H9 (cell line): ENCODE results near the gene CCR7. TPM values are rescaled to one million over a fixed set of nuclear protein-coding genes. Genes with fewer than 3 reads are reported as not detected.

Experiments used
- DNase-seq: peaks from one replicate; pipeline ENCODE4 v3.0.0-alpha.2; 2017
- H2AFZ ChIP-seq: one replicate; pipeline ENCODE4 v1.6.1; 2013; ENCODE audit warnings: mild to moderate bottlenecking, low read length, control low read depth, moderate library complexity
- H2AK5ac ChIP-seq: 2 replicates; pipeline ENCODE4 v1.6.1; 2013; ENCODE audit warnings: low read length, control low read depth, mixed read lengths; ENCODE audit not compliant: insufficient read length
- H2BK120ac ChIP-seq: one replicate; pipeline ENCODE4 v1.6.1; 2013; ENCODE audit warnings: low read depth, mild to moderate bottlenecking, low read length, control low read depth, inconsistent platforms; ENCODE audit not compliant: poor library complexity, severe bottlenecking
- H2BK12ac ChIP-seq: 2 replicates; pipeline ENCODE4 v1.6.1; 2013; ENCODE audit warnings: low read length, control low read depth, mixed read lengths, low read depth; ENCODE audit not compliant: insufficient read length
- H2BK15ac ChIP-seq: 2 replicates; pipeline ENCODE4 v1.6.1; 2013; ENCODE audit warnings: low read depth, low read length, control low read depth
- H2BK20ac ChIP-seq: one replicate; pipeline ENCODE4 v1.6.1; 2013; ENCODE audit warnings: low read depth, mild to moderate bottlenecking, low read length, control low read depth, inconsistent platforms; ENCODE audit not compliant: poor library complexity, severe bottlenecking
- H2BK5ac ChIP-seq: 2 replicates; pipeline ENCODE4 v1.6.1; 2013; ENCODE audit warnings: low read length, control low read depth, mixed read lengths; ENCODE audit not compliant: insufficient read length
- H3K14ac ChIP-seq: 2 replicates; pipeline ENCODE4 v1.6.1; 2013; ENCODE audit warnings: low read length, control low read depth; ENCODE audit not compliant: insufficient read depth
- H3K18ac ChIP-seq: 2 replicates; pipeline ENCODE4 v1.6.1; 2013; ENCODE audit warnings: low read depth, mild to moderate bottlenecking, mixed read lengths, low read length, control low read depth; ENCODE audit not compliant: insufficient read length
- H3K23ac ChIP-seq: 2 replicates; pipeline ENCODE4 v1.6.1; 2013; ENCODE audit warnings: low read length, control low read depth, mixed read lengths, low read depth; ENCODE audit not compliant: insufficient read length
- H3K23me2 ChIP-seq: 2 replicates; pipeline ENCODE4 v1.6.1; 2013; ENCODE audit warnings: low read depth, mild to moderate bottlenecking, mixed read lengths, low read length, control low read depth; ENCODE audit not compliant: insufficient read length, poor library complexity, severe bottlenecking
- H3K27ac ChIP-seq: 2 replicates; pipeline ENCODE4 v1.5.1; 2013; ENCODE audit warnings: low read length, control low read depth, mixed read lengths, low read depth; ENCODE audit not compliant: insufficient read length
- H3K27me3 ChIP-seq: 2 replicates; pipeline ENCODE4 v1.6.1; 2013; ENCODE audit warnings: low read length, control low read depth, inconsistent platforms; ENCODE audit not compliant: insufficient read depth
- H3K4ac ChIP-seq: 2 replicates; pipeline ENCODE4 v1.6.1; 2013; ENCODE audit warnings: low read depth, mild to moderate bottlenecking, control low read depth, inconsistent platforms, low read length, moderate library complexity
- H3K4me1 ChIP-seq: 2 replicates; pipeline ENCODE4 v1.6.1; 2013; ENCODE audit warnings: low read length, control low read depth, inconsistent platforms; ENCODE audit not compliant: insufficient read depth
- H3K4me2 ChIP-seq: 2 replicates; pipeline ENCODE4 v1.6.1; 2013; ENCODE audit warnings: low read length, control low read depth, mixed read lengths; ENCODE audit not compliant: insufficient read length, insufficient read depth
- H3K56ac ChIP-seq: 2 replicates; pipeline ENCODE4 v1.6.1; 2013; ENCODE audit warnings: low read depth, mild to moderate bottlenecking, mixed read lengths, low read length, control low read depth; ENCODE audit not compliant: insufficient read length
- H3K79me1 ChIP-seq: 2 replicates; pipeline ENCODE4 v1.6.1; 2013; ENCODE audit warnings: low read depth, mild to moderate bottlenecking, moderate library complexity, low read length, control low read depth, inconsistent platforms; ENCODE audit not compliant: insufficient read depth, poor library complexity, severe bottlenecking
- H3K79me2 ChIP-seq: 2 replicates; pipeline ENCODE4 v1.6.1; 2013; ENCODE audit warnings: low read length, control low read depth, inconsistent platforms; ENCODE audit not compliant: insufficient read depth
- H3K9ac ChIP-seq: 2 replicates; pipeline ENCODE4 v1.6.1; 2013; ENCODE audit warnings: low read length, control low read depth, mixed read lengths; ENCODE audit not compliant: insufficient read length; ENCODE audit errors: extremely low read depth
- H3K9me3 ChIP-seq: one replicate; pipeline ENCODE4 v1.6.1; 2013; ENCODE audit warnings: low read depth, low read length, inconsistent platforms; ENCODE audit not compliant: control insufficient read depth
- H3T11ph ChIP-seq: one replicate; pipeline ENCODE4 v1.6.1; 2013; ENCODE audit warnings: mild to moderate bottlenecking, low read length, control low read depth, inconsistent platforms
- H4K20me1 ChIP-seq: one replicate; pipeline ENCODE4 v1.6.1; 2013; ENCODE audit not compliant: control insufficient read depth, insufficient read length, insufficient read depth
- H4K5ac ChIP-seq: 2 replicates; pipeline ENCODE4 v1.6.1; 2013; ENCODE audit warnings: low read depth, mild to moderate bottlenecking, mixed read lengths, low read length, control low read depth; ENCODE audit not compliant: insufficient read length
- H4K8ac ChIP-seq: replicated peaks from 2 replicates; pipeline ENCODE4 v1.6.1; 2013; ENCODE audit warnings: low read length, control low read depth, mixed read lengths, low read depth; ENCODE audit not compliant: insufficient read length
- H4K91ac ChIP-seq: 2 replicates; pipeline ENCODE4 v1.6.1; 2013; ENCODE audit warnings: low read depth, mild to moderate bottlenecking, moderate library complexity, mixed read lengths, low read length, control low read depth; ENCODE audit not compliant: insufficient read length
- H3K27ac Mint-ChIP-seq, 3 experiments: 2 replicates in 2 of 3; 3 replicates in 1 of 3; pipeline ENCODE4 v1.8.0; 2020 to 2021; ENCODE audit warnings: mixed read lengths in 3 of 3, mild to moderate bottlenecking in 1 of 3, moderate library complexity in 1 of 3
- H3K27me3 Mint-ChIP-seq: 2 replicates; pipeline ENCODE4 v1.8.0; 2021; ENCODE audit warnings: low read depth, mild to moderate bottlenecking, moderate library complexity, mixed read lengths
- H3K36me3 Mint-ChIP-seq, 3 experiments: 2 replicates in 2 of 3; 3 replicates in 1 of 3; pipeline ENCODE4 v1.8.0; 2020 to 2021; ENCODE audit warnings: low read depth in 3 of 3, mixed read lengths in 3 of 3; ENCODE audit not compliant: insufficient read depth in 1 of 3
- H3K4me1 Mint-ChIP-seq, 2 experiments: 2 replicates each; pipeline ENCODE4 v1.8.0; 2020; ENCODE audit warnings: mixed read lengths in 2 of 2
- H3K4me3 Mint-ChIP-seq, 2 experiments: 2 replicates in 1 of 2; 3 replicates in 1 of 2; pipeline ENCODE4 v1.8.0; 2020 to 2021; ENCODE audit warnings: mild to moderate bottlenecking in 2 of 2, mixed read lengths in 2 of 2, moderate library complexity in 1 of 2
- H3K9me3 Mint-ChIP-seq, 2 experiments: 2 replicates in 1 of 2; 3 replicates in 1 of 2; pipeline ENCODE4 v1.8.0; 2020; ENCODE audit warnings: mild to moderate bottlenecking in 2 of 2, mixed read lengths in 2 of 2, moderate library complexity in 1 of 2
- WGBS: extraction: QIAGEN DNeasy Blood & Tissue Kit; methylation state at CpG from one replicate; pipeline ENCODE4 v1.1.7; 2013; ENCODE audit warnings: missing lambda C conversion rate, low lambda C conversion rate, mixed read lengths; ENCODE audit not compliant: insufficient read length; ENCODE audit errors: extremely low coverage; 5-methylcytosine and 5-hydroxymethylcytosine counted together
- total RNA-seq: library from RNA; stranded (reverse); gene quantifications from 2 replicates; pipeline ENCODE4 v1.2.1, GENCODE V29; 2021
- TF ChIP-seq, protein P1 (sequence below): fragments of 200-600 bp; sonication (generic); conservative IDR thresholded peaks from 3 replicates; pipeline ENCODE4 v1.8.0; 2021; ENCODE audit warnings: antibody characterized with exemption, mild to moderate bottlenecking

The CCR7 gene
- total RNA-seq, 1 experiment from 2014 or later: 0.31 TPM

DNA sequence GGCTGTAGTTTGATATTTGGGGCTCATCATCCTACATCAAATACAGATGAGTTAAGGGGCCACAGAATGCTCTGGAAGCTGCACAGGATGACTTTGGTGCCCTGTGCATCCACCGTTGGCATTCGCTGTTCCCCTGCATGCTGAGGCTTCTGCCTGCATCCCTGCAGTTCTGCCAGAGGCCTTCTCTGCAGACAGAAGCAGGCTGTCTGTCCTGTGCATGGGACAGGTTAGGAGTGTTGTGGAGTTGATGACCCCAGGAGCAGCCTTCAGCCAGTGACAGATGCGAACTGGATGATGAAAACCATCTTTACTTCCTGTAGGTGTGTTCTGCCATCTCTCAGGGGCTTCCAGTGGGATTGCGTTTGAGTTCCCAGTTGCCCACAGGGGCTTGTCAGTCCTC, 50.3 kb downstream of the CCR7 start:
- Histone ChIP-seq H4K5ac (no peak overlapping the region), H3K79me1 (no peaks in the 10 kb centered on the region)
- H3K36me3 Mint-ChIP-seq: no peaks in the 10 kb centered on the region; a peak in 1 of 7 replicates

More for the DNA sequence above, 50.3 kb downstream of the CCR7 start:
- no peak overlapping the region for H3K18ac ChIP-seq
- H2BK120ac ChIP-seq: no peak overlapping the region
- peaks cover 15% of the 10 kb centered on the region for H3K27me3 Mint-ChIP-seq
- H3K23me2 ChIP-seq: no peaks in the 10 kb centered on the region
- peaks cover 4% of the 10 kb centered on the region; the same call in 1 of the 2 replicates for H3K4me1 ChIP-seq
- H3K79me2 ChIP-seq: no peaks in the 10 kb centered on the region
- H3K23ac ChIP-seq: no peak overlapping the region
- no peak overlapping the region for H3K4me2 ChIP-seq
- H4K91ac ChIP-seq: no peak overlapping the region
- H2BK5ac ChIP-seq: no peak overlapping the region
- H4K20me1 ChIP-seq: no peaks in the 10 kb centered on the region
- peaks cover 24% of the 10 kb centered on the region in 2 experiments for H3K4me1 Mint-ChIP-seq
- no peak overlapping the region for H3K27ac ChIP-seq
- H4K8ac ChIP-seq: no peak overlapping the region
- TF ChIP-seq, protein P1, sequence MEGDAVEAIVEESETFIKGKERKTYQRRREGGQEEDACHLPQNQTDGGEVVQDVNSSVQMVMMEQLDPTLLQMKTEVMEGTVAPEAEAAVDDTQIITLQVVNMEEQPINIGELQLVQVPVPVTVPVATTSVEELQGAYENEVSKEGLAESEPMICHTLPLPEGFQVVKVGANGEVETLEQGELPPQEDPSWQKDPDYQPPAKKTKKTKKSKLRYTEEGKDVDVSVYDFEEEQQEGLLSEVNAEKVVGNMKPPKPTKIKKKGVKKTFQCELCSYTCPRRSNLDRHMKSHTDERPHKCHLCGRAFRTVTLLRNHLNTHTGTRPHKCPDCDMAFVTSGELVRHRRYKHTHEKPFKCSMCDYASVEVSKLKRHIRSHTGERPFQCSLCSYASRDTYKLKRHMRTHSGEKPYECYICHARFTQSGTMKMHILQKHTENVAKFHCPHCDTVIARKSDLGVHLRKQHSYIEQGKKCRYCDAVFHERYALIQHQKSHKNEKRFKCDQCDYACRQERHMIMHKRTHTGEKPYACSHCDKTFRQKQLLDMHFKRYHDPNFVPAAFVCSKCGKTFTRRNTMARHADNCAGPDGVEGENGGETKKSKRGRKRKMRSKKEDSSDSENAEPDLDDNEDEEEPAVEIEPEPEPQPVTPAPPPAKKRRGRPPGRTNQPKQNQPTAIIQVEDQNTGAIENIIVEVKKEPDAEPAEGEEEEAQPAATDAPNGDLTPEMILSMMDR: no peak
- no peak overlapping the region for H3K4me3 Mint-ChIP-seq
- H2AK5ac ChIP-seq: no peak overlapping the region
- no peaks in the 10 kb centered on the region for H3K9me3 Mint-ChIP-seq
- no peak for DNase-seq
- no peak overlapping the region for H2BK20ac ChIP-seq
- no peak overlapping the region for H3K9ac ChIP-seq
- no peaks in the 10 kb centered on the region for H3K27me3 ChIP-seq
- H3K9me3 ChIP-seq: no peaks in the 10 kb centered on the region
- no peak overlapping the region for H3K14ac ChIP-seq
- WGBS: no CpG with 5 or more reads among the region's 4 CpGs
- no peak overlapping the region for H3K4ac ChIP-seq
- no peak overlapping the region for H2BK12ac ChIP-seq
- H3K56ac ChIP-seq: no peak overlapping the region
- no peak overlapping the region for H2BK15ac ChIP-seq
- no peak overlapping the region for H2AFZ ChIP-seq
- H3T11ph ChIP-seq: no peak overlapping the region
- no peak overlapping the region for H3K27ac Mint-ChIP-seq
